K562 (cell line): ENCODE results near the gene PPP1R14C. TPM values are rescaled to one million over a fixed set of nuclear protein-coding genes. Genes with fewer than 3 reads are reported as not detected.

ENCODE experiments used
- BHLHE40 ChIP-seq: IDR thresholded peaks from 2 replicates; pipeline ENCODE4 v1.6.1; 2011; ENCODE audit warnings: low read length, improper control_type of control experiment
- BRCA1 ChIP-seq, 2 experiments: fragments of 450-650 bp in 1 of 2; sonication (generic) in 1 of 2; formaldehyde crosslinking in 1 of 2; IDR thresholded peaks; 2 replicates each; pipeline versions ENCODE4 v1.5.0 to v1.6.1; 2017 to 2020; ENCODE audit warnings: mild to moderate bottlenecking in 1 of 2, missing genetic modification reagents in 1 of 2
- CREB1 ChIP-seq, 2 experiments: sonication (generic) in 1 of 2; formaldehyde crosslinking in 1 of 2; IDR thresholded peaks; 2 replicates each; pipeline versions ENCODE4 v1.6.1 to v1.8.0; 2012 to 2022; ENCODE audit warnings: inconsistent platforms in 1 of 2, mild to moderate bottlenecking in 1 of 2, missing genetic modification reagents in 1 of 2, moderate library complexity in 1 of 2
- HDAC2 ChIP-seq: fragments of 450-650 bp; IDR thresholded peaks from 2 replicates; pipeline ENCODE4 v1.6.1; 2016; ENCODE audit warnings: mild to moderate bottlenecking
- KLF6 ChIP-seq: fragments of 250-450 bp; sonication (Bioruptor Pico); IDR thresholded peaks from 2 replicates; pipeline ENCODE4 v1.4.0; 2020; ENCODE audit warnings: mild to moderate bottlenecking, moderate library complexity, borderline replicate concordance
- MED1 ChIP-seq: sonication (generic); formaldehyde crosslinking; IDR thresholded peaks from 2 replicates; pipeline ENCODE4 v1.8.1; 2023; ENCODE audit warnings: missing genetic modification reagents, borderline replicate concordance
- RB1 ChIP-seq: fragments of 450-650 bp; IDR thresholded peaks from 2 replicates; pipeline ENCODE4 v1.6.1; 2017; ENCODE audit warnings: low read depth, mild to moderate bottlenecking
- SAP30 ChIP-seq: fragments of 200-600 bp; sonication (generic); IDR thresholded peaks from 2 replicates; pipeline ENCODE4 v1.6.1; 2012; ENCODE audit warnings: borderline replicate concordance, low read depth, mild to moderate bottlenecking, moderate library complexity, low read length, control low read depth, inconsistent platforms; ENCODE audit not compliant: insufficient read depth, poor library complexity, severe bottlenecking
- SRSF1 ChIP-seq: fragments of 200-400 bp; formaldehyde crosslinking; IDR thresholded peaks from 2 replicates; pipeline ENCODE4 v1.6.1; 2017; ENCODE audit warnings: mild to moderate bottlenecking, low read depth, low read length, moderate library complexity
- TEAD4 ChIP-seq, 2 experiments: sonication (generic) in 1 of 2; formaldehyde crosslinking in 1 of 2; IDR thresholded peaks; 2 replicates each; pipeline versions ENCODE4 v1.6.1 to v1.8.0; 2012 to 2022; ENCODE audit warnings: borderline replicate concordance in 1 of 2, inconsistent platforms in 1 of 2, low read length in 1 of 2, mild to moderate bottlenecking in 1 of 2, missing genetic modification reagents in 1 of 2
- ZEB2 ChIP-seq: fragments of 450-650 bp; IDR thresholded peaks from 2 replicates; pipeline ENCODE4 v1.6.1; 2016
- ZFP1 ChIP-seq: fragments of 450-650 bp; formaldehyde crosslinking; IDR thresholded peaks from 2 replicates; pipeline ENCODE4 v1.4.0; 2020; ENCODE audit warnings: mild to moderate bottlenecking, mixed read lengths
- ZNF124 ChIP-seq: sonication (generic); formaldehyde crosslinking; IDR thresholded peaks from 2 replicates; pipeline ENCODE4 v1.8.1; 2022; ENCODE audit warnings: missing genetic modification reagents
- ZNF184 ChIP-seq: sonication (generic); formaldehyde crosslinking; IDR thresholded peaks from 2 replicates; pipeline ENCODE4 v1.5.0; 2020; ENCODE audit warnings: missing genetic modification reagents
- ZNF583 ChIP-seq: fragments of 250-450 bp; sonication (Bioruptor Pico); IDR thresholded peaks from 2 replicates; pipeline ENCODE4 v1.4.0; 2020
- polyA plus RNA-seq, 8 experiments: library from polyadenylated mRNA; depleted of rRNA in 4 of 8; stranded (reverse) in 5 of 8; unstranded in 3 of 8; fragments of >200 nt; fragmentation: Nextera tagmentation in 2 of 8; fragmentation: Illumina TruSeq in 1 of 8; extraction: Ambion mirVana in 2 of 8; extraction: Trizol in 1 of 8; gene quantifications; 2 replicates each; pipeline versions ENCODE4 v1.2.1 to v1.2.3, GENCODE V29; 2011 to 2014; ENCODE audit warnings: inconsistent platforms in 1 of 8, missing spikeins in 1 of 8
- total RNA-seq, 7 experiments: library from RNA; depleted of rRNA in 6 of 7; stranded (reverse); fragments of >200 nt in 6 of 7; fragmentation: Illumina TruSeq in 2 of 7; extraction: Trizol in 2 of 7; gene quantifications; 2 replicates each; pipeline versions ENCODE4 v1.2.1 to v1.2.3, GENCODE V29; 2011 to 2021; ENCODE audit warnings: low replicate concordance in 1 of 7
- TF ChIP-seq, protein P1 (sequence below): fragments of 450-650 bp; formaldehyde crosslinking; IDR thresholded peaks from 2 replicates; pipeline ENCODE4 v1.4.0; 2020; ENCODE audit warnings: mild to moderate bottlenecking, mixed read lengths
- TF ChIP-seq, protein P2 (sequence below), 2 experiments: IDR thresholded peaks in 1 of 2; conservative IDR thresholded peaks in 1 of 2; 2 replicates each; pipeline ENCODE4 v1.6.1; 2016; ENCODE audit warnings: low read depth in 2 of 2, mild to moderate bottlenecking in 1 of 2, missing compliant biosample characterization in 1 of 2, missing genetic modification characterization in 1 of 2, moderate library complexity in 1 of 2
- TF ChIP-seq, protein P3 (sequence below): IDR thresholded peaks from 2 replicates; pipeline ENCODE4 v1.6.1; 2012; ENCODE audit warnings: low read depth, low read length, improper control_type of control experiment, borderline replicate concordance
- TF ChIP-seq, protein P4 (sequence below): fragments of 250-450 bp; sonication (Bioruptor Pico); IDR thresholded peaks from 2 replicates; pipeline ENCODE4 v1.5.0; 2020; ENCODE audit warnings: mild to moderate bottlenecking

The PPP1R14C gene
- total and polyA plus RNA-seq, 9 of the 15 experiments (the other 6 are each of a cell fraction or from before 2014, with no cell fraction given), result 4.5 to 16.6 (median 11.9) TPM

DNA sequence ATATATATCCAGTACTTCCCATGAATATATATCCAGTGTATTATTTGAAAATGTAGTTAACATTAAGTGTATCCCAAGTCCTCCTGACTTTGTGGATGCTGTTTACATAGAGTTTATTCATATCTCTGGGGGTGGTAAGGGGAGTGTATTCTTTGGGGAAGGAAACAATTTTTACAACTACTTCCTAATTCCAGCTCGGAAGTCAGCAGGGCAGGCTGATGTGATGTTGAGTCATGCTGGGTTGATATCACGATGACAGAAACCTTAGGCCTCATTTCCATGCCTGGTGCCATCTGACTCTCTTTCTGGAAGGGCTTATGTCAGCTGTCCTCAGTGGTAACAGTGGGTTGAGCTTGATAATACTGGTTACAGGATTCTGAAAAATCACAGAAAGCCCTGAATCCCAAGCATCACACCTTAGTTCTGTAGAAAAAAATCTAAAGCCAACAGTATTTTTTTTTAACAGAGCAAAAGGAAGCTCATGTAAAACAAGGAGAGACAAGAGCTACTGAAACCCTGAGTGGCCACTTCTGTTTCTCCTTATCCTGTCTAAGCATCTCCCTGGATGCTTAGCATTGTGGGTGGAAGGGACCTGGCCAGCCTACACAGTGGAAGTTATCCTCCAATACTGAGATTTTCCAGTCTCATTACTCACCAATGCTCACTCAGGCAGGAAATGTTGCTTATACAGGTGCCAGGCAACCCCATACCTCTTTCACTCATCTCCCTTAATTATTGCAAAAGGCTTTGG lies 150.8 kb downstream of the PPP1R14C start (continued):
- 0 out of 2 replicates have a peak, but pooled peaks have one; percentile 27 for TF ChIP-seq ZEB2
- TF ChIP-seq SRSF1, result no peak
- TF ChIP-seq, protein P1, sequence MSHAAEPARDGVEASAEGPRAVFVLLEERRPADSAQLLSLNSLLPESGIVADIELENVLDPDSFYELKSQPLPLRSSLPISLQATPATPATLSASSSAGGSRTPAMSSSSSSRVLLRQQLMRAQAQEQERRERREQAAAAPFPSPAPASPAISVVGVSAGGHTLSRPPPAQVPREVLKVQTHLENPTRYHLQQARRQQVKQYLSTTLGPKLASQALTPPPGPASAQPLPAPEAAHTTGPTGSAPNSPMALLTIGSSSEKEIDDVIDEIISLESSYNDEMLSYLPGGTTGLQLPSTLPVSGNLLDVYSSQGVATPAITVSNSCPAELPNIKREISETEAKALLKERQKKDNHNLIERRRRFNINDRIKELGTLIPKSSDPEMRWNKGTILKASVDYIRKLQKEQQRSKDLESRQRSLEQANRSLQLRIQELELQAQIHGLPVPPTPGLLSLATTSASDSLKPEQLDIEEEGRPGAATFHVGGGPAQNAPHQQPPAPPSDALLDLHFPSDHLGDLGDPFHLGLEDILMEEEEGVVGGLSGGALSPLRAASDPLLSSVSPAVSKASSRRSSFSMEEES, result no peak
- TF ChIP-seq MED1 (CRISPR knock-in tag), result no peak
- no peak for TF ChIP-seq HDAC2
- TF ChIP-seq BHLHE40, result no peak
- no peak for TF ChIP-seq BRCA1 (IDR thresholded peaks at IDR 0.05)
- no peak for TF ChIP-seq BRCA1 (CRISPR knock-in tag; IDR thresholded peaks at IDR 0.05)
- peak; percentile 32; the same call in 1 of the 2 replicates for TF ChIP-seq ZNF583 (CRISPR knock-in tag)
- no peak for TF ChIP-seq ZNF184 (CRISPR knock-in tag)
- TF ChIP-seq, protein P2, sequence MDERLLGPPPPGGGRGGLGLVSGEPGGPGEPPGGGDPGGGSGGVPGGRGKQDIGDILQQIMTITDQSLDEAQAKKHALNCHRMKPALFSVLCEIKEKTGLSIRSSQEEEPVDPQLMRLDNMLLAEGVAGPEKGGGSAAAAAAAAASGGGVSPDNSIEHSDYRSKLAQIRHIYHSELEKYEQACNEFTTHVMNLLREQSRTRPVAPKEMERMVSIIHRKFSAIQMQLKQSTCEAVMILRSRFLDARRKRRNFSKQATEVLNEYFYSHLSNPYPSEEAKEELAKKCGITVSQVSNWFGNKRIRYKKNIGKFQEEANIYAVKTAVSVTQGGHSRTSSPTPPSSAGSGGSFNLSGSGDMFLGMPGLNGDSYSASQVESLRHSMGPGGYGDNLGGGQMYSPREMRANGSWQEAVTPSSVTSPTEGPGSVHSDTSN (CRISPR knock-in tag; IDR thresholded peaks at IDR 0.05; ENCODE audit: low read depth), result no peak
- TF ChIP-seq, protein P2 (tag; conservative IDR thresholded peaks at IDR 0.05; ENCODE audit: low read depth), result peak; percentile 38; the same call in 1 of the 2 replicates
- TF ChIP-seq TEAD4 (IDR thresholded peaks at IDR 0.05; ENCODE audit: low read length), result peak; percentile 41; the same call in 1 of the 2 replicates
- no peak for TF ChIP-seq TEAD4 (CRISPR knock-in tag; IDR thresholded peaks at IDR 0.05; ENCODE audit: borderline replicate concordance)
- TF ChIP-seq CREB1 (IDR thresholded peaks at IDR 0.05), result no peak
- no peak for TF ChIP-seq CREB1 (CRISPR knock-in tag; IDR thresholded peaks at IDR 0.05)
- 0 out of 2 replicates have a peak, but pooled peaks have one; percentile 34 for TF ChIP-seq KLF6
- TF ChIP-seq ZNF124, result no peak
- no peak for TF ChIP-seq SAP30
- TF ChIP-seq, protein P3, sequence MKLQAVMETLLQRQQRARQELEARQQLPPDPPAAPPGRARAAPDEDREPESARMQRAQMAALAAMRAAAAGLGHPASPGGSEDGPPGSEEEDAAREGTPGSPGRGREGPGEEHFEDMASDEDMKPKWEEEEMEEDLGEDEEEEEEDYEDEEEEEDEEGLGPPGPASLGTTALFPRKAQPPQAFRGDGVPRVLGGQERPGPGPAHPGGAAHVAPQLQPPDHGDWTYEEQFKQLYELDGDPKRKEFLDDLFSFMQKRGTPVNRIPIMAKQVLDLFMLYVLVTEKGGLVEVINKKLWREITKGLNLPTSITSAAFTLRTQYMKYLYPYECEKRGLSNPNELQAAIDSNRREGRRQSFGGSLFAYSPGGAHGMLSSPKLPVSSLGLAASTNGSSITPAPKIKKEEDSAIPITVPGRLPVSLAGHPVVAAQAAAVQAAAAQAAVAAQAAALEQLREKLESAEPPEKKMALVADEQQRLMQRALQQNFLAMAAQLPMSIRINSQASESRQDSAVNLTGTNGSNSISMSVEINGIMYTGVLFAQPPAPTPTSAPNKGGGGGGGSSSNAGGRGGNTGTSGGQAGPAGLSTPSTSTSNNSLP, result no peak
- no peak for TF ChIP-seq ZFP1 (CRISPR knock-in tag)
- TF ChIP-seq, protein P4, sequence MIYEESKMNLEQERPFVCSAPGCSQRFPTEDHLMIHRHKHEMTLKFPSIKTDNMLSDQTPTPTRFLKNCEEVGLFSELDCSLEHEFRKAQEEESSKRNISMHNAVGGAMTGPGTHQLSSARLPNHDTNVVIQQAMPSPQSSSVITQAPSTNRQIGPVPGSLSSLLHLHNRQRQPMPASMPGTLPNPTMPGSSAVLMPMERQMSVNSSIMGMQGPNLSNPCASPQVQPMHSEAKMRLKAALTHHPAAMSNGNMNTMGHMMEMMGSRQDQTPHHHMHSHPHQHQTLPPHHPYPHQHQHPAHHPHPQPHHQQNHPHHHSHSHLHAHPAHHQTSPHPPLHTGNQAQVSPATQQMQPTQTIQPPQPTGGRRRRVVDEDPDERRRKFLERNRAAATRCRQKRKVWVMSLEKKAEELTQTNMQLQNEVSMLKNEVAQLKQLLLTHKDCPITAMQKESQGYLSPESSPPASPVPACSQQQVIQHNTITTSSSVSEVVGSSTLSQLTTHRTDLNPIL (CRISPR knock-in tag), result no peak
- TF ChIP-seq RB1, result no peak
